ENCODE data around the gene SLX4IP.

DNA sequence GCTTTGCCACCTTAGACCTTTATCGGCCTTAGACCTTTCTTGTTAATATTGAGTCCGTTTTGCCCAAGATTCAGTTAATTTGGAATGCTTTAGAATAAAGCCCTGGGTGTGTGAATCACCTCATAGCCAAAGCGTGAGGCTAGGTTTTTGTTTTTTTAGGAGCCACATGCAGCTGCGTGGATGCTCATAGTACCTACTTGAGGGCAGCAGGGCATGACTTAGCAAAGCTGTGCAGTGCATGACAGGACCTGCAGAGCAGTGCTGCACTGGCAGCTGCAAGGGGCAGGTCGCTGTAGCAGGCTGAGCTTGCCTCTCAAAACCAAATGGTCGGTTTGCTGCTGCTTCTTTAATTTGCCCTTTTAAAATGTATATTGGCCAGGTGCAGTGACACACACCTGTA lies 122.6 kb downstream of the SLX4IP start:
- TF ChIP-seq, protein P1, sequence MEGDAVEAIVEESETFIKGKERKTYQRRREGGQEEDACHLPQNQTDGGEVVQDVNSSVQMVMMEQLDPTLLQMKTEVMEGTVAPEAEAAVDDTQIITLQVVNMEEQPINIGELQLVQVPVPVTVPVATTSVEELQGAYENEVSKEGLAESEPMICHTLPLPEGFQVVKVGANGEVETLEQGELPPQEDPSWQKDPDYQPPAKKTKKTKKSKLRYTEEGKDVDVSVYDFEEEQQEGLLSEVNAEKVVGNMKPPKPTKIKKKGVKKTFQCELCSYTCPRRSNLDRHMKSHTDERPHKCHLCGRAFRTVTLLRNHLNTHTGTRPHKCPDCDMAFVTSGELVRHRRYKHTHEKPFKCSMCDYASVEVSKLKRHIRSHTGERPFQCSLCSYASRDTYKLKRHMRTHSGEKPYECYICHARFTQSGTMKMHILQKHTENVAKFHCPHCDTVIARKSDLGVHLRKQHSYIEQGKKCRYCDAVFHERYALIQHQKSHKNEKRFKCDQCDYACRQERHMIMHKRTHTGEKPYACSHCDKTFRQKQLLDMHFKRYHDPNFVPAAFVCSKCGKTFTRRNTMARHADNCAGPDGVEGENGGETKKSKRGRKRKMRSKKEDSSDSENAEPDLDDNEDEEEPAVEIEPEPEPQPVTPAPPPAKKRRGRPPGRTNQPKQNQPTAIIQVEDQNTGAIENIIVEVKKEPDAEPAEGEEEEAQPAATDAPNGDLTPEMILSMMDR (IDR thresholded peaks at IDR 0.05 in 8 of 11, conservative IDR thresholded peaks at IDR 0.05 in 3 of 11), result no peak
- TF ChIP-seq POLR2A (IDR thresholded peaks at IDR 0.05) (no peak), POLR2AphosphoS5 (IDR thresholded peaks at IDR 0.05) (no peak)
